NCI-H1105 treated with DMSO at 0.1 percent for 48 hours (cell line): ENCODE data around the gene MALT1.
"Not testable (repeated sequence)": the region's sequence is repeated elsewhere in the genome, so short reads cannot be mapped to it uniquely, and the experiment has no call there.

Experiments
- DNase-seq: peaks from one replicate; lab custom pipeline; 2025; lab: John Stamatoyannopoulos, UW

Gene MALT1

DNA sequence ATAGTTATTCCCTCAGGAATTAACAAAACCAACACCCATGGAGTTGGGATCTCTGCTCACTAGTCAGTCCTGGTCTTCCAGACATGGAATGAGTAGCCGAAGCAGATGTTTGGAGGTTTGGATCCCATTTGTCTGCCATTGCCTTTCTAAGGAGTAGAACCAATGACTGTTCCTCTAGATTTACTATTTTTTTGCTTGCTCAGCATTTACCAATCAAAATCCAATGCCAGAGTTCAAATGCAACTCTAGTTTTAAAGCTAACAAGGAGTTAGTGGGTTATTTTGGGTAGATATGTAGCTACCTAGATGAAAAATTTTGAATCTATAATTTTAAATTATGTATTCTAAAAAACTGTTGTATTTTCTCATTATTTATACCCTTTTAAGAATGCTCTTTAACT lies 62.6 kb downstream of the MALT1 start:
- DNase-seq, result no peak

DNA sequence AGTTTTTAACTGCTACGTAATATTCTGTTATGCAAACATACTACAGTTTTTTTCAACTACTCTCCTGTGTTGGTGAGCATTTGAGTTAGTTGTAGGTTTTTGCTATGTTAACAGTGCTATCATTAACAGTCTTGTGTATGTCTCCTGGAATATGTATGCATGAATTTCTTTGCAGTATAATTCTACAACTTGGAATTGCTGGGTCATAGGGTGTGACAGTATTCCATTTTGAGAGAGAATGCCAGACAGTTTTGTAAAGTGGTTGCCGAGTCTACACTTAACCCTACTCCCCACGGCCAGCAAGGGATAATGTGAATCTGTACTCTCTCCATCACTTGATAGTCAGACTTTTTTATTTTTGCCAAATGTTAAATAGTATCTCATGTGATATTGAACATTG lies 67.1 kb downstream of the MALT1 start:
- no peak for DNase-seq

GRCh38 chr18:58745914-58746313 lies 74.6 kb downstream of the MALT1 start:
- DNase-seq, result no peak

DNA sequence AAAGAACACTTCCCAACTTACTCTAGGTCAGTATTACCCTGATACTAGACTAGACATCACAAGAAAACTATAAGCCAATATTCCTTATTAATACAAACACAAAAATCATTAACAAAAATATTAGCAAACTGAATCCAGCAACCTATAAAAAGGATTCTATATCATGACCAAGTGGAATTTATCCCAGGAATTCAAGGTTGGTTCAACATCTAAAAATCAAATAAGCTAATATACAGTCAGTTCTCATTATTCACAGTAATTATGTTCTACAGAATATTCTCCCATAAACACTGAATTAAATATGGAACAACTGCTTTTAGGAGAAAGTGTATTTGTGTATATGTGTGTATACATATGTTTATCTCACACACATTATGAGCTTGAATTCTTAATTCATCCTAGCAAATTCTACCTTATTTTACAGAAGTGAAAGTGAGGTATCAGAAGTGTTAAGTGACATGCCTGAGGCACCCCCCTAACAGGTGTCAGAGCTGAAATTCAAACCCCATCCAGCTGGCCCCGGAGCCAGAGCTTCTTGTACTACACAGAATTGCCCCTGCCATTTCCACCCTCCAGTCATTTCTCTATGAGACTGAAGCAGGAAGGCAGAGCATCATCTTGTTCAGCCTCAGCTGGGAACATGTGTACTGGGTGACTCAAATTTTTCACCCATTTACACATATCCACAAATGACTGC lies 77.8 kb downstream of the MALT1 start:
- DNase-seq, result no peak

DNA sequence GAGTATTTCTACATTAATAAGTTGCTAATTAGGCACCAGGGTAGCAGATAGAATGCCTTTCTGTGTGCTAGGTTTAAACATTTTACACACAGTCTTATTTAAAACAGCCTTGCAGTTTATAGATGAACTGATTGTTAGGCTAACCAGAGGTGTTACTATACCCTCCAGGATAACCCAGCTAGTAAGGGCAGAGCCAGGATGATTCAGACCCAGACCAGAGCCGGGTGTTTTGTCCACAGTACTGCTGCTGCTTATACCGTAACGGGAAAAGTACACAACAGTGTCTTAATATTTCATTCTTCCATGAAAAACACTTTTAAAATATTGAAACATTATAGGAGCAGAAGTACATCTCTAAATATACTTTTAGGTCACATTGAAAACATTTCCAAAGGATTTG lies 82.7 kb downstream of the MALT1 start:
- no peak for DNase-seq

DNA sequence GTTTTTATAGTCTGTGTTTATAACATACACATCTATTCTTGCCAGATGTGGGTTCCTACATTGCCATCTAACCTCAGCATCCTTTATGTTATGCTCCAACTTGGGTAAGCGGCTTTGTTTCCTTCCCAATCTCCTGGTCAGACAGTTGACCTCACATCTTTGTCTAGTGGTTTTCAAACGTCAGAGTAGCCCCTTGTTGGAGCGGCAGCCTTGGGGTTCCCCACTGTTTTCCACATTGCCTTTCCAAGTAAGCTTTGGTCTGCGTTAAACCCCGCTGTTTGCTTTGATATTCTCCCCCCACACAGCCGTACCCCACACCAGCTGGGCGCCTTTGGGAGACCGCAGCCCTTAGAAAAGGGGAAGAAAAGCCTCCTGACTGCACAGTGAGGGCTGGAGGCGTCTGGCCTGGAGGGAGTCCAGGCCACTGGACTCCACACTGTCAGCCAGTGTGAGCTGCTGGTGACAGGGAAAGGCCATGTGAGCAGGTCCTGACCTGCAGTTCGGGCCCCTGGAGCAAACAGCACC lies 83.3 kb downstream of the MALT1 start:
- no peak for DNase-seq

DNA sequence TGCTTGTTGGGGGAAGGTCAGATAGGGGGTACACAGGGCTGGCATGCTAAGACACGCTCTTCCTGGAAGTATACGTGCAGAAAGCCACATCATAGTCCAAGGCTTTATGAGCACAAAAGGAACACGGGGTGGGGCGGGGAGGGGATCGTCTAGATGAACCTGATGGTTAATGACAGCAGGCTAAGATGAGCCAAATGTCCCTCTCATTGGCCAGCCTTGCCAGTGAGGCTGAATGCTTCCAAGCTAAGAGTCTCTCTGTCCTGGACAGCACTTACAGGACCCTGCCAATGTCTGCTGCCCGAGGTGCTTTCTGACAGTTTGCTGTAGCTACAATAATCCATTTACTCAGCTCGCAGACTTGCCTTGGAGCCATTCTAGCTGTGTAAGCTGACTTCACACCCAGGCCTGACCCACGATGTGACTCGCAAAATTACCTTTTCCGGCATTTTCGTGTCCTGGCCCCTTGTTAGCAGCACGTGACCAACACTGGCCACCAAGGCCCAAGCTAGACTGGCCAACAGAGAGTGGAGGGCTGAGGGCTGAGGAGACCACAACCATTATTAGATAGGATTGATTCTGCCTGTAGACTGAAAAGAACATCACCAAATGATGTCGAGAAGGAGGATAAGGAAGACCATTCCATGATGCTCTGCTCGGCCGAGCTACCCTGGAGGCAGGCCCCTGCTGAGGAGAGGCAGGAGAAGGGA lies 84.2 kb downstream of the MALT1 start:
- DNase-seq, result no peak

DNA sequence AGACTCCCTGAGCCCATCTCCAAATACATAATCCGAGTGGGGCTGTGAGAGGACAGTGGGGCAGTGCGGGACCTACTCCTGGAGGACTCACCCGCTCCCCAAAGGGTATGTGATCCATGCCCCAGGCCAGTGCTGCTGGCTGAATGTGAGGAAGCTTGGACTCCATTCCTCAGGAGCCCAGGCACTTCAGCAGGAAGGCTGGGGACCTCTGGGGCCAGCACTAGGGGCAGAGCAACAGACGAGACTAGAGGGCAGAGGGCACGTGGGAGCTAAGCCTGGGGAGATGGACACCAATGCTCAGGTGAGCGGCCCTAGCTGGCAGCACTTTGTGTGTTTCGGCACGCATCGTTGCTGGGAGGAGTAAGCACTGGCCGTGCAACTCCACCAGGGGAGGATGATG lies 84.9 kb downstream of the MALT1 start:
- DNase-seq, result no peak

GRCh38 chr18:58756596-58757240 lies 85.5 kb downstream of the MALT1 start:
- no peak for DNase-seq

DNA sequence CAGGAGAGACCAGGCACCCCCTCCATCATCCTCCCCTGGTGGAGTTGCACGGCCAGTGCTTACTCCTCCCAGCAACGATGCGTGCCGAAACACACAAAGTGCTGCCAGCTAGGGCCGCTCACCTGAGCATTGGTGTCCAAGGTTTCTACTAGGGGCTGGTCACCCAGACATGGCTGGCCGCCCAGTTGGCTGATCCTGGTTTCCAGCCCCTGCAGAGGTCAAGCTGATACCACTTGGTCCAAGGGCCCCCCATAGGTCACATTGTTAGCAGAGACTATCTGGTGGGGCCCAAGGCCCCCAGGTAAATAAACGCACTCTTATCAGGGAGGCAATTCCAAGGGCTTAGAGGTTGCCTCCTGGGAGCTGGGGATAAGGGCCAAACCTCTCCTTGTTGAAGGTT lies 86.1 kb downstream of the MALT1 start:
- DNase-seq, result not testable (repeated sequence)

- DNase-seq, result no peak
Observed at GRCh38 chr18:58758046-58758445, 86.8 kb downstream of the MALT1 start.

DNA sequence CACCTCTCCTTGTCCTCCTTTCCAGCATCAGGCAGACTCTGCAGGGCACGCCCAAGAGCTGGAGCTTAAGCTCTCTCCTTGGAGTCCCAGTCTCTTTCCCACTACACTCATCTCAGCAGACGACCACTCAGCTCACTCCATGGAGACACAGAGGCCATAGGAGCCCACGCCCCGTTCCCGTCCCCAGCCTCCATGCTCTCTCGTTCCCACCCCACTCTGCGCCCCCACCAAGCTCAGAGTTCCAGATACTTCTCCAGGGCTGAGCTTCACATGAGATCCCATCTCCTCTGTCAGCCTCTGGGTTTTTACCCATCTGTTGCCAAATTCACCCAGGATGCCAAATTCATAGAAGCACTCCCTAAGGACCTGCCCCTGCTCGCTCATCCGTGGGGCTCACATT lies 87.3 kb downstream of the MALT1 start:
- DNase-seq, result no peak

DNA sequence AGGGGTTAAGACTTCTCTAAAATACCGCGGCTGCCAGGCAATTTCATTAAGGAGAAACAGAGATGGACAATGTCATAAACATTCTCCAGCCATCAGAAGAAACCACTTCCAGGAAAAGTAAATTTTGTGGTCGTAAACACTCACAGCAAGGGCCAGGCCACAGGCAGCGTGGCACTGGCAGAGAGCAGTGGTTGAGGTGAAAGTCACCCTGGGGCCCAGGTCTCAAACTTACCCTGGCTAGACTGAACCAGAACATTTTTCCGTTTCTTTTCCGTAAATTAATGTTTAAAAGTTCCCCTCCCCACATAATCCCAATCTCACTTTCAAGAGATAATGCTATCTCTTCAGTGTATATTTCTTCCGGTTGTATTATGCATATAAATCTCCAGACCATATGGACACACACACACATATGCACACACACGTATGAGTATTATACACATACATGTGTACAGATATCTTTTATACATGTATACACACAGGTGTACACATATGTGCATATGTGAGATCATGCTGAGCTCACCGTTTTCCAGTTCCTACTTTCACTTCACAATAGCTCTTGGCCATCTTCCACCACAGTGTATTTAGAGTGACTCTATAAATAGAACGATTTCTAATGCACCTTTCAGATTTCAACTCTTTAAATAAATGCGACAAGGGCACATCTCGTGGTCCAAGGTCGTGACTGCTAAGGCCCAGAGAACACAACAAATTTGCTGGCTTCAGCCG lies 90.1 kb downstream of the MALT1 start:
- no peak for DNase-seq

GRCh38 chr18:58761970-58762780 lies 90.9 kb downstream of the MALT1 start:
- DNase-seq, result no peak

GRCh38 chr18:58762781-58763171 lies 91.5 kb downstream of the MALT1 start:
- no peak for DNase-seq

- DNase-seq, result no peak
Observed at GRCh38 chr18:58766164-58766563, 94.9 kb downstream of the MALT1 start.

GRCh38 chr18:58766946-58767345 lies 95.7 kb downstream of the MALT1 start:
- DNase-seq, result no peak

DNA sequence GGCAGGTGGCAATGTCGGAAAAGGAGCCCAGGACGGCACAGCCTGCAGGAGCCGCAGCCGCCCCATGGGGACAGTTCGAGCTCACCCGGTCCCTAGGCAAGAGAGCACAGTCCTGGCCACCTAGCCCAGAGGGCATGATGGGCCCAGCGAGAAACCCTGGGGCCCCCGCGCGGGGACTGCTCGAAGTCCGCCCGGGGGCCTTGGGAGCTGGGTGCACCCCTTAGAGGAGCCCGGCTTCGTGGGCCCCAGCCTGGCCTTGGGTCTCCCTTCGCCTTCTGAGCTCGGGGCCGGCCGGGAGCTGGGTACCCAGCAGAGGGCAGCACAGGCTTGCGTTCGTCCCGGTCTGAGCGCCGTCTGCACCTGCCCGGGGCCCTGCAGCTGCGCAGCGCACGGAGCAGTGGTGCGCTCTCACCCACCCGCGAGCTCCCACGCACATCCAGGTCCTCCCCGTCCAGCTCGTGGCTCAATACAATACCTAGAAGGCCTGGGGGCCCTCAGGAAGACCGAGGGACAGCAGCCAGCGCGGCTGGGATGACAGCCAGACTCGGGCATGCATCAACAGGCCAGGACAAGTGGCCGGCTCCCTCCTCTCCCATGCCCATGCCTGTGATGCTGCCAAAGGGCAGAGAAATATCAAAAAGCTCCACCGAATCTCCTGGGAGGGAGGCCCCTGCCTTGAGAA lies 97.2 kb downstream of the MALT1 start:
- peak; percentile 97 for DNase-seq

DNA sequence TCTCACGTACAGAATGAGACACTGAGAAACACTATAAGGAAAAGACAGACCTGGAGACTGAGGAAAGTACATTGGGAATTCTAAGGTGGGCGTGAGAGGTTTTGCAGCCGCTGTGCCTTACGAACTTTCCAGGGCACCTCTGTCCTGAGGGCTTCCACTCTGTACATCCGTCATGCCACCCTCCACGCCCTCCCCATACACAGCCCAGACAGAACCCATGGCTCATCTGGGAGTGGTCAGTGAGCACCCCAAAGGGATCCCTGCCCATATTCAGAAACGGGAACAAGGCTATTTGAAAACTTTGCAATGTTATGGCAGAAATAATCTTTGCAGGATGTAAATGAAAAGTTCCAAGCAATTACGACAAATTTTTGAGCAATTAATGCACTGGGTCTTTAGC lies 98.1 kb downstream of the MALT1 start:
- no peak for DNase-seq

DNA sequence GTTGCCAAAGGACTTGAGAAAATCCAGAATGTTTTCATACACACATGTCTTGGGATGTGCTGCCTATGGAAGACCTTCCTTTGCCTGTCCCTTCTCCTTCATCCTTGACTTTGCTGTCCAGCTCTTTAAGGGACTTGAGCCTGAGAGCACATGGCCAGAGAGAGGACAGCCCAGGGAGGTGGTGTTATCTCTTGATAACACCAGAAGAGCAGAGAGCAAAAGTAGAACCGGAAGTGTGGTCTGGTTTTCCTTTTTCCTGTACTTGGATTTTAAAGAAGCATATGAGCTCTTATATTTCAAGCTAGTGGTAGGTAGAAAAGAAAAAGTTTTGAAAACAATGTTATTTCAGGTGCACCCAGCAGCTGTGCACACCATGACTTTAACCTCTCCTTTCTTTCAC lies 99.3 kb downstream of the MALT1 start:
- DNase-seq, result no peak

- DNase-seq, result no peak
Observed at GRCh38 chr18:58772161-58772560, 100.9 kb downstream of the MALT1 start.
